GM19351 (cell line): ENCODE results near the gene KSR2.
"Not testable (repeated sequence)": the region's sequence is repeated elsewhere in the genome, so short reads cannot be mapped to it uniquely, and the experiment has no call there.

Experiments used
- ATAC-seq: cut with Tn5 transposase; IDR thresholded peaks from one replicate; pipeline ENCODE4 v1.9.1; 2021; ENCODE audit warnings: mild to moderate bottlenecking, moderate library complexity; ENCODE audit not compliant: unreplicated experiment

KSR2 gene

DNA sequence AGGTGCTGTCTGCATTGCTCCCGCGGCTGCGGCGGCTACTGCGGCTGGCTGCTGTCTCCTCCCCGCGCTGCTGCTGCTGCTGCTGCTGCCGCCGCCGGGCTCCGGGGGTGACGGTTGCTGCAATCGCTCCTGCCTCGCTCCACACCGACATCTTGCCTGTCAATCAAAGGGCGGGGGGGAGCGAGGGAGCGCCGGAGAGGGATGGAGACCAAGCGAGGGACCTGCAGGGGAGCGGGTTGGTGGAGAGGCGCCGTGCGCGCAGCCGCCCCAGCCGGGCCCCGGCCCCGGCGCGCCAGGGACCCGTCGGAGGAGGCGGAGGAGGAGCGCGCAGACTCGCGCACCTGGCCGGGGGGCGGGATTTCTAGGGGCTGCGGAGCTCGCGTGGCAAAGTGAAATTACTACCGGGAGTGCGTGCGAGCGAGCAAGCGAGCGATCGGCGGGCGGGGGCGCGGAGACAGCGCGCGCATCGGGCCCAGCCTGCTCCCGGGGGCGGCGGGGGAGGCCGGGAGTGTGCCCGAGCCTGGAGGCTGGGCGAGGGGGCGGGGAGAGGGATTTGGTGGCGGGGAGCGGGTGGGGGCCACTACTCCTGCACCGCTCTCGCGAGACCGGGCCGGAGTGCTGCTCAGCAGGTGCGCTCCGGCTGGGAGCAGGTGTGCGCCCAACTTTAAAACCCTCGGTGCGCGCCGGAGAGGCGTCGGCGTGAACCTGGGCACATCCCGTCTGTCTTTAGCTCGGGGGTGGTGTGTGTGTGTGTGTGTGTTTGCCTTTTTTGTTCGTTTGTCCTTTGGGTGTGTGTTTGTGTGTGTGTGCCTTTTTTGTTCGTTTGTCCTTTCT is at the start of gene KSR2:
Gene KSR2, minus strand, starts transcription at position 165 of the 834 bp plus-strand sequence. CDS start 735 bp downstream, outside the sequence.
- peak; percentile 82 for ATAC-seq

- ATAC-seq: no peak
Observed at GRCh38 chr12:118017926-118018325, 49.1 kb upstream of the KSR2 start.

DNA sequence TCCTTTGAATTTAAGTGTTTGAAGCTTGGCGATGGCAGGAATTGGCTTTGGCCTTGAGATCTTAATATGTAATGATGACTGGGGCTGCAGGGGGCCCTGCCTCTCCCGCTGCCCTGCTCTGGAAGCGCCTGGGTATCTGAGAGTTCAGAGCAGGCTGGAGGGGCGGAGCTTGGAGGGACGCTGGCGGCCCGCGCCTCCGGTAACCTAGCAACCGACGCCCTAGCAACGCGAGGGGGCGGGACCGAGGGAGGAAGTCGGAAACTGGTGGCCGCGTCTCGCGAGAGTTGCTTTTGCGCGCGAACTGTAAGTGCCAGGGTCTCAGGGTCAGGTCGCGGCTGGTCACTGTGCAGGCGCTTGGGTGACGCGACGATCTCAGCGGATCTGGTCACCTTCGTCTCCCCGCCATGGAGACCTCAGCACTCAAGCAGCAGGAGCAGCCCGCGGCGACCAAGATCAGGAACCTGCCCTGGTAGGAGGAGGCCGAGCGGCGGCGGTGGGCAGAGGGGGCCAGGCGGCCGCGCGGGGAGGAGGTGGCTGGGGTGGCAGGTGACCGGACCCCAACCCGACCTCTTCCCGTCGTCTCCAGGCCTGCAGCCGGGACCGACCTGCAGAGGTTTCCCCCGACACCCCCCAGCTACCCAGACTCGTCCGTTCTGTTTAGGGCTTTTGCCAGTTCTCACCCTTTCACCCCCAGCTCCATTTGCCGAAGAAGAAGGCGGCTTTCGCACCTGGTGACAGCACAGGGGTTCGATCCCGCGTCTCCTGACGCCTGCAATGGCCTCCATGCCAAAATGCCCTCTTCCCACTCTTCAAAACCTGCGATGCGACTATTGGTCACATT is 47.9 kb upstream of the KSR2 start, which contains the start of gene RFC5:
Gene RFC5, plus strand, starts transcription at position 280 of the 841 bp plus-strand sequence. Its CDS starts 125 bp downstream, at position 405.
- ATAC-seq: peak; percentile 97

DNA sequence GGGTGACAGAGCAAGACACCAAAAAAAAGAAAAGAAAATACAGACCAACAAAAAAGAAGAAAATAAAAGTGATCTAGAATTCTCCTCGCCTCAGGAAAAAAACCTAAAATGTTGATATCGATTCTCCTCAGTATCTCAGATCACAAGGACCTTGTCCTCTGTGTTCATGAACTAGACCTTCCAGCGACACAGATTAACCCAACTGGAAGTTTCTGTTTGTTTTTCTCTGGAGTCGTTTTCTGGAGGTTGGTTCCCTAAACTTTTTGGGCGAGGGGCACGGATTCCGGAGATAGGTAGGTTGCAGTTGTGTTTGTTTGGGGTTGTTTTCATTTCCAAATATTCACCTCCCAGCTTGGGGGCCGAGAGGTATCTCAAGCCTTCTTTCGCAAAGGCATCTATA is 47.2 kb upstream of the KSR2 start:
- no peak for ATAC-seq

- ATAC-seq: no peak
Observed at GRCh38 chr12:118015306-118015705, 46.5 kb upstream of the KSR2 start.

GRCh38 chr12:118013283-118013682 is 44.5 kb upstream of the KSR2 start:
- ATAC-seq: no peak

DNA sequence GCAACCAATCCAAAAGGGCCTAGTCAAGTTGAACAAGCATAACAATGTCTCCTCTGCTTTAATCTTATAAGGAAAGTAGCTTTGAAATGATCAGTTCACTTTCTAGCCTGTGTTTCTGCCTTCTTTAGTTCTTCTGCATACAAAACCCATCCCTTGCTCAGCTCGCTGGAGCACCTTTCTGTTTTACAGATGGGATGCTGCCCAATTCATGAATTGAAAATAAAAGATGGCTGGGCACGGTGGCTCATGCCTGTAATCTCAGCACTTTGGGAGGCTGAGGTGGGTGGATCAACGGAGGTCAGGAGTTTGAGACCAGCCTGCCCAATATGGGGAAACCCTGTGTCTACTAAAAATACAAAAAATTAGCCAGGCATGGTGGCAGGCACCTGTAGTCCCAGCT is 43.2 kb upstream of the KSR2 start:
- no peak for ATAC-seq

- ATAC-seq: no peak
Observed at GRCh38 chr12:118011377-118011776, 42.6 kb upstream of the KSR2 start.

DNA sequence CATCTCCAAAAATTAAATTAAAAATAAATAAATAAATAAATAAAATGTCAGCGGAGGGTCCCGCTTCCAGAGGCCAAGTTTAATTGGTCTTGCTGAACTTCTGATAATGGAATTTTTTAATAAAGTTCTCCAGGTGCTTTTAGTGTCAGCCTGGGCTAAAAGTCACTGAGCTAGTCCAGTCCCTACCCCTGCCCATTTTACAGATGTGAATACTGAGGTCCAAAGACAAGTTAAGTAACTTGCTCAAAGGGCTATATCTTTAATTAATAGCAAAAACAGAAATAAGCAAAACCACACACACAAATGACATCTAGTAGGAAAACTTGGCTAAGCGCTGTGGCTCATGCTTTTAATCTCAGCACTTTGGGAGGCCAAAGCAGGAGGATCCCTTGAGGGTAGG is 42.1 kb upstream of the KSR2 start:
- ATAC-seq: no peak

DNA sequence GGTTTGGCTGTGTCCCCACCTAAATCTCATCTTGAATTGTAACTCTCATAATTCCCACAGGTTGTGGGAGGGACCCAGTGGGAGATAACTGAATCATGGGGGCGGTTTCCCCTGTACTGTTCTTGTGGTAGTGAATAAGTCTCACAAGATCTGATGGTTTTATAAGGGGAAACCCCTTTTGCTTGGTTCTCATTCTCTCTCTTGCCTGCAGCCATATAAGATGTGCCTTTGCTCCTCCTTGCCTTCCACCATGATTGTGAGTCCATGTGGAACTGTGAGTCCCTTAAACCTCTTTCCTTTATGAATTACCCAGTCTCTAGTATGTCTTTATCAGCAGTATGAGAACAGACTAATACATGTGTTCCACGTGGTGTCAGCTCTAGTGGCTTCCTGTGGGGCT is 31.0 kb upstream of the KSR2 start:
- not testable (repeated sequence) for ATAC-seq

GRCh38 chr12:117998719-117999118 is 29.9 kb upstream of the KSR2 start:
- no peak for ATAC-seq

GRCh38 chr12:117994551-117995438 is 26.0 kb upstream of the KSR2 start:
- no peak for ATAC-seq

GRCh38 chr12:117986705-117987469 is 18.1 kb upstream of the KSR2 start:
- no peak for ATAC-seq

- no peak for ATAC-seq
Observed at GRCh38 chr12:117985182-117985581, 16.4 kb upstream of the KSR2 start.

DNA sequence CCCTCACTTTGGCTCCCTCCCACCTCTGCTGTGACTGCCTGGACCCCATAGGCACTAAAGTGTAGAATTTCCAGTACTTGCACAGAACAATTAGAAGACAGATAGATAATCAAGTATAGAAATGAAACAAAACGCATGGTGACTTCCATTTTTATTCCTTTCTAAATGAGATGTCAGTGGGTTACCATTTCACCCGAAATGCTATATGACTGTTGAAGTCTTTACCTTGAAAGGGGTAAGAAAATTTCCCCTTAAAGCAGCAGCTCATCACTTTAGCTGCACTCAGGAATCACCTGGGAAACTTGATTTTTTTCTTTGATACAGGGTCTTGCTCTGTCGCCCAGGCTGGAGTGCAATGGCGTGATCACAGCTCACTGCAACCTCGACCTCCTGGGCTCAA is 12.5 kb upstream of the KSR2 start:
- ATAC-seq: no peak

DNA sequence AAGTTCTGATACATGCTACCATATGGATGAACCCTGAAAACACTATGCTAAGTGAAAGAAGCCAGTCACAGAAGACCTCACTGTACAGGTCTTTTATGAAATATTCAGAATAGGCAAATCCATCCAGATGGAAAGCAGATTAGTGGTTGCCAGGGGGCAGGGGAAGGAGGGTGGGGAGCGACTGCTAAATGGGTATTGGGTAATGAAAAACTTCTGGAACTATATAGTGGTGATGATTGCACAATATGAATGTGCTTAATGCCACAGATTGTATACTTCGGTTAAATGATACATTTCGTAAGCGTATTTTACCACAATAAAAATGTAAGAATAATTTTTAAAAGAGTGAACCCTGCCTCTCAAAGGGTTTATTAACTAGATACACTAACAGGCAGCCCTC is 11.8 kb upstream of the KSR2 start:
- no peak for ATAC-seq

GRCh38 chr12:117977373-117977772 is 8.6 kb upstream of the KSR2 start:
- ATAC-seq: no peak

GRCh38 chr12:117975006-117975405 is 6.2 kb upstream of the KSR2 start:
- ATAC-seq: no peak

DNA sequence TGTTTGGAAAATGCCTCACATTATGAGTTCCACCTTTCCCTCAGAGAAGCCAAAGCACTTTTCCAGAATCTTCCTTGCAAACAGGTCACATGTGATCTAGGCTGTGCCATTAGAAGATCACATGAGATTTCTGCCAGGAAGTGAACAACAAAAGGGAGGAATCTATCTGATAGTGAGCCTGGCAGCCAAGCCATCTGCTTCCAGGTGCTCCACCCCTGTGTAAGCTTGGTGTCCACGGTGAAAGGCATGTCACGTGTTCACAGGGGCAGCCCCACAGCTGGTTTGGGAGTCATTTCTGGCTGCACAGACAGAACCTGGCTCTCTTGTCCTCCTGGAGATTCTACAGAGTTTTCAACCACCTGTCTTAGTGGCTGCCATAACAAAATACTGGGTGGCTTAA is 3.5 kb upstream of the KSR2 start:
- no peak for ATAC-seq

DNA sequence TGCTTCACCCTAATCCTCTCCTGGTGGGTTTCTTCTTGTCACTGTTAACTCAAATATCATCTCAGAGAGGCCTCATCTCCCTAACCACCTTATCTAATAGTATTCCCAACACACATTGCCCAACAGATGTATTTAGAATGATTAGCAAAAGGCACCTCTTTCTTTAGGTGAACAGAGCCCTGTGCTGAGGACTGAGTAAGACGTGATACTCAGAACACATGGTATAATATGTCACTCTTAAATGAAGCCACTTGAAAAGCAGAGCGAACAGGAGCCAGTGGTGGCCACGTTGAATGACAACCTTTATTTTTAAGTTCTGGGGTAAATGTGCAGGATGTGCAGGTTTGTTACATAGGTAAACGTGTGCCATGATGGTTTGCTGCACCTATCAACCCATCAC is 1.5 kb upstream of the KSR2 start:
- ATAC-seq: no peak
